ENCODE measurements around the gene SEC24C. TPM values are rescaled to one million over a fixed set of nuclear protein-coding genes. Genes with fewer than 3 reads are reported as not detected.

Gene SEC24C
- total RNA-seq, 2 experiments from 2014 or later = 52.0 to 54.2 TPM

GRCh38 chr10:73779018-73779417 is 34.8 kb downstream of the SEC24C start:
- ATAC-seq (ENCODE audit: poor library complexity) (no peak), DNase-seq (no peak)
- TF ChIP-seq CTCF (IDR thresholded peaks at IDR 0.05) = no peak
- Mint-ChIP-seq H3K27me3 (no peaks in the 10 kb centered on the region), H3K4me3 (no peak overlapping the region), H3K4me1 (ENCODE audit: low read depth) (peaks cover 65% of the 10 kb centered on the region), H3K9me3 (no peaks in the 10 kb centered on the region), H3K27ac (no peak overlapping the region), H3K36me3 (ENCODE audit: low read depth) (peaks cover 45% of the 10 kb centered on the region)
- no peaks in the 10 kb centered on the region for H3K9me3 ChIP-seq (ENCODE audit: control insufficient read depth in 1 of 2, insufficient read depth in 1 of 2, low read length in 2 of 2)
- no peak overlapping the region for H3K4me3 ChIP-seq (ENCODE audit: low read length)
- H3K36me3 ChIP-seq (ENCODE audit: insufficient read depth, low read length) = peaks cover 50% of the 10 kb centered on the region
- intact Hi-C loops (cut with DNase I, micrococcal nuclease) = loop anchor here in 1 of 2 experiments (5.0 kb wide), 1 partner anchor 1433 kb away; the partner anchor contains the start of gene VDAC2
- ChIA-PET CTCF (interaction anchor here (1.2 to 2.5 kb wide), 2 partner anchors 10 to 101 kb away, joined by 3 to 11 read pairs; no protein-coding TSS in a partner anchor), POLR2A (interaction anchor here (0.8 to 10.2 kb wide), 4 partner anchors 9 to 49 kb away, joined by 4 to 244 read pairs (median 6); a partner anchor contains a TSS)
- H3K27ac ChIP-seq (ENCODE audit: low read depth in 1 of 2, low read length in 2 of 2) = no peak overlapping the region
- no peaks in the 10 kb centered on the region for H3K27me3 ChIP-seq (ENCODE audit: control insufficient read depth in 1 of 2, insufficient read depth in 2 of 2, low read length in 2 of 2)
- H3K4me1 ChIP-seq (ENCODE audit: insufficient read depth, low read length) = peaks cover 39% of the 10 kb centered on the region

DNA sequence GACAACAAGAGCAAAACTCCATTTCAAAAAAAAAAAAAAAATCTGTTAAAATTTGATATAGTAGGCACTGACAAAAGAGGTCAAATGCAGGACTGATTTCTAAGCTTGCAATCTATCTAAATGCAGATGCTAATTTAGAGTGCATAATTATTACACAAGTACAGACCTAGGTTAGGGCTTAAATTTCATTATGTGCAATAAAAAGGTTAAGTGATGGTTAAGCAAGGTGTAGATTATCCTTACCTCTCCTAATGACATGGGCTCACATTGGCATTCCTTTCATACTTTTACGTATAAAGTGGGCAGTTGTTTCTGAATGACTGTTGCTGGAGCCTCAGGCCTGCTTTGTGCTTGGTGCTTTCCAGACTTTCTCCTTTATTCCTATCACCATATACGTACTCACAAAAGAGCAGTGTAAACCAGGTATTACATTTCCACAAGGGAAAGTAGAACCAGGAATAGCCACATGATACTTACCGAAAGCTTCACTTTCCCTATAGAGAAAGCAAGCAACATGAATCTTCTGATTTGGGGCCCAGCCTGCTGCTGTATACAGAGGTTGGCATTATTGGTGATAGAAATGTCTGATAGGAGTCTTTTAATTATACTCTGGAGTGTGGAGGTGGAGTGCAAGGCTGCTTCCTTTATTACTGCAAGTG is 35.5 kb downstream of the SEC24C start:
- H3K27ac Mint-ChIP-seq = peak overlapping the region; percentile 94
- H3K4me3 Mint-ChIP-seq = peak overlapping the region; percentile 68
- Histone ChIP-seq H3K9me3 (ENCODE audit: control insufficient read depth in 1 of 2, insufficient read depth in 1 of 2, low read length in 2 of 2) (no peaks in the 10 kb centered on the region), H3K36me3 (ENCODE audit: insufficient read depth, low read length) (peaks cover 48% of the 10 kb centered on the region), H3K27me3 (ENCODE audit: control insufficient read depth in 1 of 2, insufficient read depth in 2 of 2, low read length in 2 of 2) (no peaks in the 10 kb centered on the region), H3K4me1 (ENCODE audit: insufficient read depth, low read length) (peaks cover 33% of the 10 kb centered on the region), H3K27ac (ENCODE audit: low read depth in 1 of 2, low read length in 2 of 2) (no peak overlapping the region), H3K4me3 (ENCODE audit: low read length) (no peak overlapping the region)
- no peaks in the 10 kb centered on the region for H3K9me3 Mint-ChIP-seq
- intact Hi-C loops (cut with DNase I, micrococcal nuclease) = loop anchor here in 1 of 2 experiments (5.0 to 10.0 kb wide), 4 partner anchors 285 to 1562 kb away; partner anchors contain the start of genes ADK, ANAPC16, AP3M1 and ASCC1
- CTCF ChIA-PET = interaction anchor here (2.5 kb wide), 1 partner anchor 11 kb away, joined by 11 read pairs; no protein-coding TSS in a partner anchor
- no peak for ATAC-seq (ENCODE audit: poor library complexity)
- TF ChIP-seq CTCF (IDR thresholded peaks at IDR 0.05) = no peak
- H3K4me1 Mint-ChIP-seq (ENCODE audit: low read depth) = peaks cover 61% of the 10 kb centered on the region
- peaks cover 41% of the 10 kb centered on the region for H3K36me3 Mint-ChIP-seq (ENCODE audit: low read depth)
- DNase-seq = no peak
- POLR2A ChIA-PET = interaction anchor here (1.9 to 10.2 kb wide), 3 partner anchors 9 to 49 kb away, joined by 6 to 244 read pairs (median 6); a partner anchor contains a TSS
- no peaks in the 10 kb centered on the region for H3K27me3 Mint-ChIP-seq

DNA sequence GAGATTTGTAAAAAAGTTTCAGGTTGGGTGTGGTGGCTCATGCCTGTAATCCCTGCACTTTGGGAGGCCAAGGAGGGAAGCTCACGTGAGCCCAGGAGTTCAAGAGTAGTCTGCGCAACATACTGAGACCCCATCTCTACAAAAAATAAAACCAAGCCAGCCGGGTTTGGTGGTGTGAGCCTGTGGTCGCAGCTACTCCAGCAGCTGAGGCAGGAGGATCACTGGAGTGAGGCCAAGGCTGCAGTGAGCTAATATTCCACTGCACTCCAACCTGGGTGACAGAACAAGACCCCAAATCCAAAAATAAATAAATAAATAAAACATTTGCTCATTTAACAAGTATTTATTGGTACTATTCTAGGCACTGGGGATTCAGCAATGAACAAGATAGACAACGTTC is 36.1 kb downstream of the SEC24C start:
- Histone ChIP-seq H3K4me1 (ENCODE audit: insufficient read depth, low read length) (peaks cover 29% of the 10 kb centered on the region), H3K36me3 (ENCODE audit: insufficient read depth, low read length) (peaks cover 42% of the 10 kb centered on the region), H3K27me3 (ENCODE audit: control insufficient read depth in 1 of 2, insufficient read depth in 2 of 2, low read length in 2 of 2) (no peaks in the 10 kb centered on the region), H3K4me3 (ENCODE audit: low read length) (no peak overlapping the region), H3K27ac (ENCODE audit: low read depth in 1 of 2, low read length in 2 of 2) (no peak overlapping the region), H3K9me3 (ENCODE audit: control insufficient read depth in 1 of 2, insufficient read depth in 1 of 2, low read length in 2 of 2) (no peaks in the 10 kb centered on the region)
- ATAC-seq (ENCODE audit: poor library complexity) (no peak), DNase-seq (no peak)
- CTCF ChIA-PET = no interaction called here
- H3K36me3 Mint-ChIP-seq (ENCODE audit: low read depth) = peaks cover 39% of the 10 kb centered on the region
- peak overlapping the region; percentile 94 for H3K27ac Mint-ChIP-seq
- peaks cover 61% of the 10 kb centered on the region for H3K4me1 Mint-ChIP-seq (ENCODE audit: low read depth)
- no peak for TF ChIP-seq CTCF (IDR thresholded peaks at IDR 0.05)
- POLR2A ChIA-PET = interaction anchor here (1.9 to 10.2 kb wide), 3 partner anchors 10 to 50 kb away, joined by 6 to 244 read pairs (median 6); a partner anchor contains a TSS
- intact Hi-C loops (cut with DNase I, micrococcal nuclease) = loop anchor here in 1 of 2 experiments (5.0 to 10.0 kb wide), 3 partner anchors 286 to 1563 kb away; partner anchors contain the start of genes ADK, ANAPC16, AP3M1 and ASCC1
- H3K27me3 Mint-ChIP-seq = no peaks in the 10 kb centered on the region
- peak overlapping the region; percentile 100 for H3K4me3 Mint-ChIP-seq
- no peaks in the 10 kb centered on the region for H3K9me3 Mint-ChIP-seq
